SK-N-SH treated with all-trans-retinoic acid at 6 μM for 48 hours (cell line): ENCODE data around the gene CACNA1C.

ENCODE experiments used
- ATAC-seq: fragments of 200-7000 bp; cut with Tn5 transposase; 3 replicates; pipeline ENCODE4 v1.9.1; 2020; ENCODE audit warnings: mild to moderate bottlenecking, moderate library complexity
- ARNTL ChIP-seq: fragments of 450-650 bp; formaldehyde crosslinking; IDR thresholded peaks from 2 replicates; pipeline ENCODE4 v1.5.0; 2020; ENCODE audit warnings: low read depth, mild to moderate bottlenecking, moderate library complexity, borderline replicate concordance
- BACH2 ChIP-seq: fragments of 250-450 bp; sonication (Bioruptor Pico); IDR thresholded peaks from 2 replicates; pipeline ENCODE4 v1.9.0; 2021; ENCODE audit warnings: mild to moderate bottlenecking, borderline replicate concordance
- CSDC2 ChIP-seq: fragments of 250-450 bp; sonication (Bioruptor Pico); IDR thresholded peaks from 2 replicates; pipeline ENCODE4 v1.5.0; 2020; ENCODE audit warnings: mild to moderate bottlenecking, moderate library complexity
- ESRRG ChIP-seq: fragments of 250-450 bp; sonication (Bioruptor Pico); IDR thresholded peaks from 2 replicates; pipeline ENCODE4 v1.6.1; 2021; ENCODE audit warnings: mild to moderate bottlenecking
- GLIS3 ChIP-seq: fragments of 250-450 bp; sonication (Bioruptor Pico); IDR thresholded peaks from 2 replicates; pipeline ENCODE4 v1.5.0; 2020; ENCODE audit warnings: mild to moderate bottlenecking, moderate library complexity
- ISL1 ChIP-seq: fragments of 250-450 bp; sonication (Bioruptor Pico); IDR thresholded peaks from 2 replicates; pipeline ENCODE4 v2.1.2; 2022; ENCODE audit warnings: mild to moderate bottlenecking, moderate library complexity
- OSR1 ChIP-seq: fragments of 250-450 bp; sonication (Bioruptor Pico); IDR thresholded peaks from 2 replicates; pipeline ENCODE4 v1.8.0; 2022; ENCODE audit warnings: moderate library complexity, mild to moderate bottlenecking, inconsistent platforms
- POU6F1 ChIP-seq: fragments of 250-450 bp; sonication (Bioruptor Pico); IDR thresholded peaks from 2 replicates; pipeline ENCODE4 v1.8.0; 2021; ENCODE audit warnings: low read depth, mild to moderate bottlenecking, moderate library complexity, borderline replicate concordance
- RARB ChIP-seq: fragments of 250-450 bp; sonication (Bioruptor Pico); IDR thresholded peaks from 2 replicates; pipeline ENCODE4 v1.8.0; 2021; ENCODE audit warnings: mild to moderate bottlenecking, moderate library complexity
- SNAI2 ChIP-seq: fragments of 250-450 bp; sonication (Bioruptor Pico); IDR thresholded peaks from 2 replicates; pipeline ENCODE4 v1.5.0; 2020; ENCODE audit warnings: mild to moderate bottlenecking, moderate library complexity
- TOX ChIP-seq: fragments of 250-450 bp; sonication (Bioruptor Pico); IDR thresholded peaks from 2 replicates; pipeline ENCODE4 v1.8.0; 2021; ENCODE audit warnings: mild to moderate bottlenecking, moderate library complexity, borderline replicate concordance
- ZC3H10 ChIP-seq: fragments of 250-450 bp; sonication (Bioruptor Pico); IDR thresholded peaks from 2 replicates; pipeline ENCODE4 v1.5.1; 2021; ENCODE audit warnings: mild to moderate bottlenecking, moderate library complexity
- ZFP3 ChIP-seq: fragments of 250-450 bp; sonication (Bioruptor Pico); IDR thresholded peaks from 2 replicates; pipeline ENCODE4 v1.5.0; 2020; ENCODE audit warnings: mild to moderate bottlenecking, moderate library complexity
- ZFP30 ChIP-seq: fragments of 450-650 bp; formaldehyde crosslinking; IDR thresholded peaks from 2 replicates; pipeline ENCODE4 v1.5.0; 2022; ENCODE audit warnings: mild to moderate bottlenecking, moderate library complexity
- ZNF565 ChIP-seq: fragments of 450-650 bp; formaldehyde crosslinking; conservative IDR thresholded peaks from 2 replicates; pipeline ENCODE4 v1.5.0; 2020; ENCODE audit warnings: low read depth, mild to moderate bottlenecking, moderate library complexity
- ZNF70 ChIP-seq: fragments of 450-650 bp; formaldehyde crosslinking; IDR thresholded peaks from 2 replicates; pipeline ENCODE4 v1.5.0; 2020; ENCODE audit warnings: mild to moderate bottlenecking, moderate library complexity
- ZNF8 ChIP-seq: fragments of 450-650 bp; formaldehyde crosslinking; IDR thresholded peaks from 2 replicates; pipeline ENCODE4 v1.5.0; 2020; ENCODE audit warnings: mild to moderate bottlenecking, moderate library complexity
- TF ChIP-seq, protein P1 (sequence below): fragments of 250-450 bp; sonication (Bioruptor Pico); IDR thresholded peaks from 2 replicates; pipeline ENCODE4 v1.5.0; 2020; ENCODE audit warnings: mild to moderate bottlenecking, moderate library complexity
- TF ChIP-seq, protein P2 (sequence below): fragments of 250-450 bp; sonication (Bioruptor Pico); IDR thresholded peaks from 2 replicates; pipeline ENCODE4 v1.5.1; 2021; ENCODE audit warnings: mild to moderate bottlenecking, moderate library complexity
- TF ChIP-seq, protein P3 (sequence below): fragments of 250-450 bp; sonication (Bioruptor Pico); IDR thresholded peaks from 2 replicates; pipeline ENCODE4 v1.8.0; 2020; ENCODE audit warnings: mild to moderate bottlenecking, moderate library complexity, borderline replicate concordance
- TF ChIP-seq, protein P4 (sequence below): fragments of 250-450 bp; sonication (Bioruptor Pico); IDR thresholded peaks from 2 replicates; pipeline ENCODE4 v1.5.1; 2020; ENCODE audit warnings: low read depth, mild to moderate bottlenecking, moderate library complexity

The CACNA1C gene

DNA sequence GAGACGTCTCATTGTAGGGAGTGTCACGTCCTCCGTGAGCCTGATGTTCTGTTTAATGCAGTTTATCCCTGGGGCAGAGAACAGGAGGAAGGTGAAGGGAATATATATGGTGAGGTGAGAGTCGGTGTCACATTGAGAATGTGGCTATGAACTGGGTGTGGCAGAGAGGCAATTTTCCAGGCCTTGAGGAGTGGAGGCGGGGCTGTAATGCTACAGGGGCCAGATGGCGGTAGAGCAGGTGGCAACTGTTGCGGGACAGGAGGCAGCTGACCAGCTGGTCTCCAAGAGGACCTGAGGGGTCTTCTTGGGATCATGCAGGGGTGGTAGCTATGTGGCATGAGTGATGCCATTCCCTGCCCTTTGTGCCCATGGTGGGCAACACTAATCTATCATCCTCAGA lies 59.6 kb downstream of the CACNA1C start:
- TF ChIP-seq ZNF8 (CRISPR knock-in tag) (no peak), ZFP3 (CRISPR knock-in tag) (no peak), RARB (CRISPR knock-in tag) (no peak), SNAI2 (CRISPR knock-in tag) (no peak), ZNF565 (CRISPR knock-in tag) (no peak)
- TF ChIP-seq, protein P1, sequence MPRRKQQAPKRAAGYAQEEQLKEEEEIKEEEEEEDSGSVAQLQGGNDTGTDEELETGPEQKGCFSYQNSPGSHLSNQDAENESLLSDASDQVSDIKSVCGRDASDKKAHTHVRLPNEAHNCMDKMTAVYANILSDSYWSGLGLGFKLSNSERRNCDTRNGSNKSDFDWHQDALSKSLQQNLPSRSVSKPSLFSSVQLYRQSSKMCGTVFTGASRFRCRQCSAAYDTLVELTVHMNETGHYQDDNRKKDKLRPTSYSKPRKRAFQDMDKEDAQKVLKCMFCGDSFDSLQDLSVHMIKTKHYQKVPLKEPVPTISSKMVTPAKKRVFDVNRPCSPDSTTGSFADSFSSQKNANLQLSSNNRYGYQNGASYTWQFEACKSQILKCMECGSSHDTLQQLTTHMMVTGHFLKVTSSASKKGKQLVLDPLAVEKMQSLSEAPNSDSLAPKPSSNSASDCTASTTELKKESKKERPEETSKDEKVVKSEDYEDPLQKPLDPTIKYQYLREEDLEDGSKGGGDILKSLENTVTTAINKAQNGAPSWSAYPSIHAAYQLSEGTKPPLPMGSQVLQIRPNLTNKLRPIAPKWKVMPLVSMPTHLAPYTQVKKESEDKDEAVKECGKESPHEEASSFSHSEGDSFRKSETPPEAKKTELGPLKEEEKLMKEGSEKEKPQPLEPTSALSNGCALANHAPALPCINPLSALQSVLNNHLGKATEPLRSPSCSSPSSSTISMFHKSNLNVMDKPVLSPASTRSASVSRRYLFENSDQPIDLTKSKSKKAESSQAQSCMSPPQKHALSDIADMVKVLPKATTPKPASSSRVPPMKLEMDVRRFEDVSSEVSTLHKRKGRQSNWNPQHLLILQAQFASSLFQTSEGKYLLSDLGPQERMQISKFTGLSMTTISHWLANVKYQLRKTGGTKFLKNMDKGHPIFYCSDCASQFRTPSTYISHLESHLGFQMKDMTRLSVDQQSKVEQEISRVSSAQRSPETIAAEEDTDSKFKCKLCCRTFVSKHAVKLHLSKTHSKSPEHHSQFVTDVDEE (CRISPR knock-in tag): no peak
- no peak for ATAC-seq

- no peak for TF ChIP-seq CSDC2
- TF ChIP-seq ZC3H10: no peak
- TF ChIP-seq ZFP3 (CRISPR knock-in tag): no peak
- TF ChIP-seq, protein P2, sequence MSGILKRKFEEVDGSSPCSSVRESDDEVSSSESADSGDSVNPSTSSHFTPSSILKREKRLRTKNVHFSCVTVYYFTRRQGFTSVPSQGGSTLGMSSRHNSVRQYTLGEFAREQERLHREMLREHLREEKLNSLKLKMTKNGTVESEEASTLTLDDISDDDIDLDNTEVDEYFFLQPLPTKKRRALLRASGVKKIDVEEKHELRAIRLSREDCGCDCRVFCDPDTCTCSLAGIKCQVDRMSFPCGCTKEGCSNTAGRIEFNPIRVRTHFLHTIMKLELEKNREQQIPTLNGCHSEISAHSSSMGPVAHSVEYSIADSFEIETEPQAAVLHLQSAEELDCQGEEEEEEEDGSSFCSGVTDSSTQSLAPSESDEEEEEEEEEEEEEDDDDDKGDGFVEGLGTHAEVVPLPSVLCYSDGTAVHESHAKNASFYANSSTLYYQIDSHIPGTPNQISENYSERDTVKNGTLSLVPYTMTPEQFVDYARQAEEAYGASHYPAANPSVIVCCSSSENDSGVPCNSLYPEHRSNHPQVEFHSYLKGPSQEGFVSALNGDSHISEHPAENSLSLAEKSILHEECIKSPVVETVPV: no peak
- no peak for TF ChIP-seq BACH2 (CRISPR knock-in tag)
- TF ChIP-seq ZNF8 (CRISPR knock-in tag): no peak
- TF ChIP-seq, protein P3, sequence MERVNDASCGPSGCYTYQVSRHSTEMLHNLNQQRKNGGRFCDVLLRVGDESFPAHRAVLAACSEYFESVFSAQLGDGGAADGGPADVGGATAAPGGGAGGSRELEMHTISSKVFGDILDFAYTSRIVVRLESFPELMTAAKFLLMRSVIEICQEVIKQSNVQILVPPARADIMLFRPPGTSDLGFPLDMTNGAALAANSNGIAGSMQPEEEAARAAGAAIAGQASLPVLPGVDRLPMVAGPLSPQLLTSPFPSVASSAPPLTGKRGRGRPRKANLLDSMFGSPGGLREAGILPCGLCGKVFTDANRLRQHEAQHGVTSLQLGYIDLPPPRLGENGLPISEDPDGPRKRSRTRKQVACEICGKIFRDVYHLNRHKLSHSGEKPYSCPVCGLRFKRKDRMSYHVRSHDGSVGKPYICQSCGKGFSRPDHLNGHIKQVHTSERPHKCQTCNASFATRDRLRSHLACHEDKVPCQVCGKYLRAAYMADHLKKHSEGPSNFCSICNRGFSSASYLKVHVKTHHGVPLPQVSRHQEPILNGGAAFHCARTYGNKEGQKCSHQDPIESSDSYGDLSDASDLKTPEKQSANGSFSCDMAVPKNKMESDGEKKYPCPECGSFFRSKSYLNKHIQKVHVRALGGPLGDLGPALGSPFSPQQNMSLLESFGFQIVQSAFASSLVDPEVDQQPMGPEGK (CRISPR knock-in tag): no peak
- TF ChIP-seq ZFP30: no peak
- TF ChIP-seq GLIS3 (CRISPR knock-in tag): no peak
- no peak for TF ChIP-seq ESRRG (CRISPR knock-in tag)
- TF ChIP-seq POU6F1 (CRISPR knock-in tag): no peak
- TF ChIP-seq ARNTL (CRISPR knock-in tag): no peak
- TF ChIP-seq, all 23 proteins: peak for 0
- no peak for ATAC-seq
Observed at GRCh38 chr12:2113119-2113912, 60.5 kb downstream of the CACNA1C start.

DNA sequence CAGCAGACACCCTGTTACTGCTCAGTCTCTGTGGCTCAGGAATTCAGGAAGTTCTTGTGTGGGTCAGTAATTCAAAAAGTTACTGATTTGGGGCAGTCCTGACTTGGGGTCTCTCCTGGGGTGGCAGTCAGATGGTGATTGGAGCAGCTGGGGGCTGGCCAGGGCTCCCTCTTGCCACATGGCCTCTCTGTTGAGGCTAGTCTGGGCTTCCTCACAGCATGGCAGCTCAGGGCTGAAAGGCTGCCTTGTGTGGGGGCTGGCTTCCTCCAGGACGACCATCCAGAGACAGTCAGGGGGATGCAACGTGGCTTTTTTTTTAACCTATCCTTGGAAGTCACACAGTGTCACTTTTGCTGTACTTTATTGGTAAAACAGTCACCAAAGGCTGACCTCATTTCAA lies 61.3 kb downstream of the CACNA1C start:
- ATAC-seq: no peak
- TF ChIP-seq ZNF8 (CRISPR knock-in tag) (no peak), POU6F1 (CRISPR knock-in tag) (no peak), TOX (no peak), ZC3H10 (no peak), ZNF70 (CRISPR knock-in tag) (no peak), ESRRG (CRISPR knock-in tag) (no peak), OSR1 (CRISPR knock-in tag) (no peak), BACH2 (CRISPR knock-in tag) (no peak), ISL1 (CRISPR knock-in tag) (no peak), RARB (CRISPR knock-in tag) (no peak)
- TF ChIP-seq, protein P4, sequence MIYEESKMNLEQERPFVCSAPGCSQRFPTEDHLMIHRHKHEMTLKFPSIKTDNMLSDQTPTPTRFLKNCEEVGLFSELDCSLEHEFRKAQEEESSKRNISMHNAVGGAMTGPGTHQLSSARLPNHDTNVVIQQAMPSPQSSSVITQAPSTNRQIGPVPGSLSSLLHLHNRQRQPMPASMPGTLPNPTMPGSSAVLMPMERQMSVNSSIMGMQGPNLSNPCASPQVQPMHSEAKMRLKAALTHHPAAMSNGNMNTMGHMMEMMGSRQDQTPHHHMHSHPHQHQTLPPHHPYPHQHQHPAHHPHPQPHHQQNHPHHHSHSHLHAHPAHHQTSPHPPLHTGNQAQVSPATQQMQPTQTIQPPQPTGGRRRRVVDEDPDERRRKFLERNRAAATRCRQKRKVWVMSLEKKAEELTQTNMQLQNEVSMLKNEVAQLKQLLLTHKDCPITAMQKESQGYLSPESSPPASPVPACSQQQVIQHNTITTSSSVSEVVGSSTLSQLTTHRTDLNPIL (CRISPR knock-in tag): no peak
- TF ChIP-seq, all 23 proteins: peak for 0
